ENCODE results near the gene KIAA0408.

- TF ChIP-seq SP1 (IDR thresholded peaks at IDR 0.05; ENCODE audit: low read depth) (no peak), ZFX (IDR thresholded peaks at IDR 0.05) (no peak), EGR1 (IDR thresholded peaks at IDR 0.05; ENCODE audit: low read depth) (no peak), JUND (IDR thresholded peaks at IDR 0.05) (no peak)
Observed at GRCh38 chr6:127484212-127484863, 25.1 kb upstream of the KIAA0408 start.
